Liver (tissue), 3 donors: ENCODE results near the gene C3.

ENCODE experiments used
- CTCF ChIP-seq: fragments of 150-350 bp; IDR thresholded peaks from 2 replicates; pipeline ENCODE4 v1.5.1; 2017; ENCODE audit warnings: improper control_type of control experiment, low read depth, low read length; ENCODE audit not compliant: missing input control
- GABPA ChIP-seq, 2 donors: IDR thresholded peaks in 1 of 2; conservative IDR thresholded peaks in 1 of 2; 2 replicates each; pipeline ENCODE4 v1.6.1; 2016; ENCODE audit warnings: antibody characterized with exemption in 2 of 2, mild to moderate bottlenecking in 1 of 2, moderate library complexity in 1 of 2
- JUND ChIP-seq, 2 donors: IDR thresholded peaks; 2 replicates each; pipeline ENCODE4 v1.6.1; 2016; ENCODE audit warnings: antibody characterized with exemption in 2 of 2
- MAX ChIP-seq: IDR thresholded peaks from 2 replicates; pipeline ENCODE4 v1.6.1; 2016; ENCODE audit warnings: antibody characterized with exemption
- RAD21 ChIP-seq, 2 donors: IDR thresholded peaks; 2 replicates each; pipeline ENCODE4 v1.6.1; 2016; ENCODE audit warnings: antibody characterized with exemption in 2 of 2, mild to moderate bottlenecking in 2 of 2
- TAF1 ChIP-seq: conservative IDR thresholded peaks from 2 replicates; pipeline ENCODE4 v1.6.1; 2016; ENCODE audit warnings: antibody characterized with exemption, mild to moderate bottlenecking
- donor health status: healthy.
- donor health status: healthy.

GRCh38 chr19:6709549-6709948, 10.9 kb downstream of the C3 start:
- TF ChIP-seq CTCF (no peak), RAD21 (IDR thresholded peaks at IDR 0.05) (no peak), TAF1 (no peak), GABPA (IDR thresholded peaks at IDR 0.05 in 1 of 2, conservative IDR thresholded peaks at IDR 0.05 in 1 of 2) (no peak), MAX (no peak), JUND (IDR thresholded peaks at IDR 0.05) (no peak)
